Measurements from ENCODE around the gene ABCC6.

GRCh38 chr16:16190546-16190945 lies 32.7 kb downstream of the ABCC6 start:
- no peak for TF ChIP-seq POLR2A (IDR thresholded peaks at IDR 0.05)
- TF ChIP-seq, protein P1, sequence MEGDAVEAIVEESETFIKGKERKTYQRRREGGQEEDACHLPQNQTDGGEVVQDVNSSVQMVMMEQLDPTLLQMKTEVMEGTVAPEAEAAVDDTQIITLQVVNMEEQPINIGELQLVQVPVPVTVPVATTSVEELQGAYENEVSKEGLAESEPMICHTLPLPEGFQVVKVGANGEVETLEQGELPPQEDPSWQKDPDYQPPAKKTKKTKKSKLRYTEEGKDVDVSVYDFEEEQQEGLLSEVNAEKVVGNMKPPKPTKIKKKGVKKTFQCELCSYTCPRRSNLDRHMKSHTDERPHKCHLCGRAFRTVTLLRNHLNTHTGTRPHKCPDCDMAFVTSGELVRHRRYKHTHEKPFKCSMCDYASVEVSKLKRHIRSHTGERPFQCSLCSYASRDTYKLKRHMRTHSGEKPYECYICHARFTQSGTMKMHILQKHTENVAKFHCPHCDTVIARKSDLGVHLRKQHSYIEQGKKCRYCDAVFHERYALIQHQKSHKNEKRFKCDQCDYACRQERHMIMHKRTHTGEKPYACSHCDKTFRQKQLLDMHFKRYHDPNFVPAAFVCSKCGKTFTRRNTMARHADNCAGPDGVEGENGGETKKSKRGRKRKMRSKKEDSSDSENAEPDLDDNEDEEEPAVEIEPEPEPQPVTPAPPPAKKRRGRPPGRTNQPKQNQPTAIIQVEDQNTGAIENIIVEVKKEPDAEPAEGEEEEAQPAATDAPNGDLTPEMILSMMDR (IDR thresholded peaks at IDR 0.05) = no peak

All from testis (tissue), 2 donors.